ENCODE results near the gene ICAM1. TPM values are rescaled to one million over a fixed set of nuclear protein-coding genes. Genes with fewer than 3 reads are reported as not detected.
A peak's percentile ranks its signal among the peaks of the same experiment; 100 is the strongest.

ICAM1 gene
- total RNA-seq, 1 donor from 2014 or later = 3.3 TPM

- no peaks in the 10 kb centered on the region for H3K9me3 Mint-ChIP-seq
- no peak overlapping the region for H3K27ac Mint-ChIP-seq
- no peaks in the 10 kb centered on the region for H3K27me3 Mint-ChIP-seq
- DNase-seq (ENCODE audit: extremely low spot score, unreplicated experiment) = no peak
- H3K4me3 Mint-ChIP-seq = no peak overlapping the region
- H3K4me1 Mint-ChIP-seq (ENCODE audit: unreplicated experiment) = peaks cover 14% of the 10 kb centered on the region
- no peak for TF ChIP-seq CTCF (conservative IDR thresholded peaks at IDR 0.05)
- peaks cover 17% of the 10 kb centered on the region for H3K36me3 Mint-ChIP-seq
Measured at GRCh38 chr19:10317857-10318462, 47.0 kb downstream of the ICAM1 start.

- H3K27ac Mint-ChIP-seq = no peak overlapping the region
- H3K4me3 Mint-ChIP-seq = no peak overlapping the region
- H3K9me3 Mint-ChIP-seq = no peaks in the 10 kb centered on the region
- no peak for DNase-seq (ENCODE audit: extremely low spot score, unreplicated experiment)
- H3K4me1 Mint-ChIP-seq (ENCODE audit: unreplicated experiment) = peaks cover 14% of the 10 kb centered on the region
- no peaks in the 10 kb centered on the region for H3K27me3 Mint-ChIP-seq
- no peak for TF ChIP-seq CTCF (conservative IDR thresholded peaks at IDR 0.05)
- H3K36me3 Mint-ChIP-seq = peaks cover 13% of the 10 kb centered on the region
Measured at GRCh38 chr19:10318807-10319682, 48.1 kb downstream of the ICAM1 start.

GRCh38 chr19:10320602-10321416, 49.9 kb downstream of the ICAM1 start:
- H3K36me3 Mint-ChIP-seq = peaks cover 12% of the 10 kb centered on the region
- H3K27me3 Mint-ChIP-seq = no peaks in the 10 kb centered on the region
- H3K4me3 Mint-ChIP-seq = no peak overlapping the region
- no peak overlapping the region for H3K27ac Mint-ChIP-seq
- peaks cover 5% of the 10 kb centered on the region for H3K4me1 Mint-ChIP-seq (ENCODE audit: unreplicated experiment)
- DNase-seq (ENCODE audit: extremely low spot score, unreplicated experiment) = no peak
- no peaks in the 10 kb centered on the region for H3K9me3 Mint-ChIP-seq
- no peak for TF ChIP-seq CTCF (conservative IDR thresholded peaks at IDR 0.05)

GRCh38 chr19:10321417-10321797, 50.5 kb downstream of the ICAM1 start:
- no peak for DNase-seq (ENCODE audit: extremely low spot score, unreplicated experiment)
- Mint-ChIP-seq H3K36me3 (peaks cover 10% of the 10 kb centered on the region), H3K9me3 (no peaks in the 10 kb centered on the region), H3K4me1 (ENCODE audit: unreplicated experiment) (no peaks in the 10 kb centered on the region), H3K27me3 (no peaks in the 10 kb centered on the region), H3K27ac (no peak overlapping the region), H3K4me3 (no peak overlapping the region)
- TF ChIP-seq CTCF (conservative IDR thresholded peaks at IDR 0.05) = no peak

- Mint-ChIP-seq H3K4me3 (no peak overlapping the region), H3K27me3 (no peaks in the 10 kb centered on the region), H3K9me3 (no peaks in the 10 kb centered on the region), H3K36me3 (peaks cover 10% of the 10 kb centered on the region), H3K4me1 (ENCODE audit: unreplicated experiment) (no peaks in the 10 kb centered on the region), H3K27ac (peak overlapping the region; percentile 6)
- no peak for TF ChIP-seq CTCF (conservative IDR thresholded peaks at IDR 0.05)
- DNase-seq (ENCODE audit: extremely low spot score, unreplicated experiment) = no peak
Measured at GRCh38 chr19:10321874-10322835, 51.2 kb downstream of the ICAM1 start.

All from type B pancreatic cell (in vitro differentiated cells).